CD1c-positive myeloid dendritic cell (primary cell): Measurements from ENCODE around the gene SEMA3G.
A peak's percentile ranks its signal among the peaks of the same experiment; 100 is the strongest.

Experiments used
- DNase-seq: peaks from one replicate; pipeline ENCODE4 v3.0.0-alpha.2; 2016; ENCODE audit errors: extremely low spot score

SEMA3G gene

GRCh38 chr3:52395503-52395865, 49.4 kb downstream of the SEMA3G start:
- no peak for DNase-seq

GRCh38 chr3:52394751-52395502, 50.0 kb downstream of the SEMA3G start:
- DNase-seq, result no peak

GRCh38 chr3:52393959-52394670, 50.8 kb downstream of the SEMA3G start:
- no peak for DNase-seq

- DNase-seq, result no peak
Measured at GRCh38 chr3:52393131-52393807, 51.6 kb downstream of the SEMA3G start.

- no peak for DNase-seq
Measured at GRCh38 chr3:52392216-52392930, 52.5 kb downstream of the SEMA3G start.

- DNase-seq, result no peak
Measured at GRCh38 chr3:52391096-52391495, 53.8 kb downstream of the SEMA3G start.

GRCh38 chr3:52388933-52389332, 56.0 kb downstream of the SEMA3G start:
- DNase-seq, result no peak

GRCh38 chr3:52388348-52388821, 56.5 kb downstream of the SEMA3G start:
- DNase-seq, result no peak

GRCh38 chr3:52387481-52387880, 57.4 kb downstream of the SEMA3G start:
- DNase-seq, result no peak

- DNase-seq, result peak; percentile 28
Measured at GRCh38 chr3:52385157-52385556, 59.7 kb downstream of the SEMA3G start.

GRCh38 chr3:52384019-52384761, 60.7 kb downstream of the SEMA3G start:
- peak; percentile 22 for DNase-seq

GRCh38 chr3:52383446-52383845, 61.5 kb downstream of the SEMA3G start:
- DNase-seq, result no peak
